HL-60 (cell line): ENCODE data around the gene OR8G1.

Experiments used
- CTCF ChIP-seq: IDR thresholded peaks from one replicate; pipeline ENCODE4 v1.5.1; 2011; ENCODE audit warnings: low read length, control low read depth, inconsistent platforms; ENCODE audit not compliant: insufficient read depth
- POLR2AphosphoS5 ChIP-seq: IDR thresholded peaks from 2 replicates; pipeline ENCODE4 v1.6.1; 2012; ENCODE audit warnings: low read depth
- SPI1 ChIP-seq: IDR thresholded peaks from 2 replicates; pipeline ENCODE4 v1.6.1; 2012; ENCODE audit warnings: low read depth, mild to moderate bottlenecking, borderline replicate concordance

GRCh38 chr11:124240621-124241397 lies at the start of gene OR8G1:
- no peak for TF ChIP-seq POLR2AphosphoS5
- TF ChIP-seq CTCF: no peak
- TF ChIP-seq SPI1: no peak
